ENCODE measurements around the gene SIT1.
A peak's percentile ranks its signal among the peaks of the same experiment; 100 is the strongest.
"Not testable (repeated sequence)": the region's sequence is repeated elsewhere in the genome, so short reads cannot be mapped to it uniquely, and the experiment has no call there.

SIT1 gene

GRCh38 chr9:35635730-35636129 is 15.0 kb downstream of the SIT1 start:
- no peak for DNase-seq

GRCh38 chr9:35629597-35629996 is 21.1 kb downstream of the SIT1 start:
- DNase-seq: no peak

GRCh38 chr9:35628389-35628991 is 22.2 kb downstream of the SIT1 start:
- DNase-seq: no peak

- DNase-seq: no peak
Measured at GRCh38 chr9:35627575-35627974, 23.2 kb downstream of the SIT1 start.

GRCh38 chr9:35619800-35620158 is 31.0 kb downstream of the SIT1 start:
- peak; percentile 64 for DNase-seq

GRCh38 chr9:35618854-35619799 is 31.6 kb downstream of the SIT1 start:
- DNase-seq: peak; percentile 74

GRCh38 chr9:35618325-35618727 is 32.4 kb downstream of the SIT1 start, which contains the start of gene CD72:
TSS of gene CD72 (minus strand) at chr9:35618413. CDS start at chr9:35618303, 110 bp downstream.
- peak; percentile 42 for DNase-seq

GRCh38 chr9:35617548-35617947 is 33.2 kb downstream of the SIT1 start:
- DNase-seq: no peak

- peak; percentile 89 for DNase-seq
Measured at GRCh38 chr9:35616681-35617459, 33.9 kb downstream of the SIT1 start.

GRCh38 chr9:35615981-35616680 is 34.6 kb downstream of the SIT1 start:
- no peak for DNase-seq

- DNase-seq: no peak
Measured at GRCh38 chr9:35612843-35613242, 37.9 kb downstream of the SIT1 start.

- not testable (repeated sequence) for DNase-seq
Measured at GRCh38 chr9:35612066-35612465, 38.7 kb downstream of the SIT1 start.

- DNase-seq: peak; percentile 68
Measured at GRCh38 chr9:35611230-35611797, 39.4 kb downstream of the SIT1 start.

GRCh38 chr9:35609820-35610163 is 40.9 kb downstream of the SIT1 start:
- no peak for DNase-seq

GRCh38 chr9:35609001-35609819 is 41.5 kb downstream of the SIT1 start:
- no peak for DNase-seq

GRCh38 chr9:35608221-35608620 is 42.5 kb downstream of the SIT1 start:
- DNase-seq: no peak

- no peak for DNase-seq
Measured at GRCh38 chr9:35606726-35607125, 44.0 kb downstream of the SIT1 start.

- DNase-seq: no peak
Measured at GRCh38 chr9:35606138-35606504, 44.6 kb downstream of the SIT1 start.

GRCh38 chr9:35605351-35606137 is 45.2 kb downstream of the SIT1 start:
- DNase-seq: peak; percentile 33

GRCh38 chr9:35604578-35605350 is 46.0 kb downstream of the SIT1 start, which contains the start of gene TESK1:
TSS of gene TESK1 (plus strand) at chr9:35605262. CDS start at chr9:35605620, 358 bp downstream.
- DNase-seq: peak; percentile 83

All from CD4-positive, alpha-beta T cell treated with Interleukin-15 for 1 hour (primary cell).